Thoracic aorta (tissue), 2 donors: Measurements from ENCODE around the gene ANO4. TPM values are rescaled to one million over a fixed set of nuclear protein-coding genes. Genes with fewer than 3 reads are reported as not detected.

Experiments used
- ATAC-seq: fragments of 150-250 bp; one replicate; pipeline ENCODE4 v1.8.0; 2017; ENCODE audit warnings: low read depth; ENCODE audit not compliant: insufficient number of reproducible peaks, low FRiP score
- DNase-seq: peaks from one replicate; pipeline ENCODE4 v3.0.0-alpha.2; 2020; ENCODE audit warnings: low spot score
- H3K27ac ChIP-seq, 2 donors: fragments of 200-600 bp; sonication (generic); 1 replicate in 1 of 2; 2 replicates in 1 of 2; pipeline ENCODE4 v1.5.1; 2016; ENCODE audit warnings: mild to moderate bottlenecking in 2 of 2, moderate library complexity in 2 of 2
- H3K27me3 ChIP-seq: fragments of 200-600 bp; sonication (generic); replicated peaks from 2 replicates; pipeline ENCODE4 v1.6.0; 2016; ENCODE audit warnings: mild to moderate bottlenecking; ENCODE audit not compliant: insufficient read depth
- H3K36me3 ChIP-seq: fragments of 200-600 bp; sonication (generic); one replicate; pipeline ENCODE4 v1.5.1; 2016
- H3K4me1 ChIP-seq, 2 donors: fragments of 200-600 bp; sonication (generic); 1 replicate in 1 of 2; 2 replicates in 1 of 2; pipeline versions ENCODE4 v1.5.1 to v1.6.0; 2016; ENCODE audit warnings: low read depth in 2 of 2, mild to moderate bottlenecking in 1 of 2; ENCODE audit not compliant: control insufficient read depth in 1 of 2
- H3K4me3 ChIP-seq: fragments of 200-600 bp; sonication (generic); 2 replicates; pipeline ENCODE4 v1.5.1; 2016; ENCODE audit warnings: mild to moderate bottlenecking
- H3K9me3 ChIP-seq: fragments of 200-600 bp; sonication (generic); 2 replicates; pipeline ENCODE4 v1.5.1; 2016
- CTCF ChIP-seq: fragments of 200-600 bp; sonication (generic); IDR thresholded peaks from one replicate; pipeline ENCODE4 v1.5.1; 2019; ENCODE audit warnings: antibody characterized with exemption
- total RNA-seq, 2 donors: library from RNA; depleted of rRNA; stranded (reverse); fragments of >200 nt; gene quantifications; one replicate each; pipeline versions ENCODE4 v1.1.0 to v1.2.3, GENCODE V29; 2016

Gene ANO4
- total RNA-seq, 2 donors from 2014 or later: not detected

GRCh38 chr12:101027200-101027599 is 232.6 kb downstream of the ANO4 start:
- ATAC-seq (no peak), DNase-seq (no peak)
- no peak for TF ChIP-seq CTCF
- Histone ChIP-seq H3K4me3 (no peak overlapping the region), H3K36me3 (no peaks in the 10 kb centered on the region), H3K4me1 (no peaks in the 10 kb centered on the region), H3K27me3 (no peaks in the 10 kb centered on the region), H3K9me3 (no peaks in the 10 kb centered on the region), H3K27ac (no peak overlapping the region)

- no peaks in the 10 kb centered on the region for H3K36me3 ChIP-seq
- no peak for TF ChIP-seq CTCF
- no peaks in the 10 kb centered on the region for H3K27me3 ChIP-seq
- H3K4me1 ChIP-seq: no peaks in the 10 kb centered on the region
- H3K4me3 ChIP-seq: no peak overlapping the region
- H3K9me3 ChIP-seq: no peaks in the 10 kb centered on the region
- no peak for DNase-seq
- H3K27ac ChIP-seq: no peak overlapping the region
- no peak for ATAC-seq
Observed at GRCh38 chr12:101027816-101028215, 233.2 kb downstream of the ANO4 start.

- ATAC-seq: no peak
- Histone ChIP-seq H3K9me3 (no peaks in the 10 kb centered on the region), H3K4me1 (no peaks in the 10 kb centered on the region), H3K27ac (no peak overlapping the region), H3K27me3 (no peaks in the 10 kb centered on the region), H3K36me3 (no peaks in the 10 kb centered on the region), H3K4me3 (no peak overlapping the region)
- no peak for DNase-seq
- TF ChIP-seq CTCF: no peak
Observed at GRCh38 chr12:101038289-101038871, 243.8 kb downstream of the ANO4 start.

GRCh38 chr12:101039848-101040531 is 245.4 kb downstream of the ANO4 start:
- Histone ChIP-seq H3K9me3 (no peaks in the 10 kb centered on the region), H3K36me3 (no peaks in the 10 kb centered on the region), H3K27ac (no peak overlapping the region), H3K27me3 (no peaks in the 10 kb centered on the region), H3K4me3 (no peak overlapping the region), H3K4me1 (peaks cover 0 to 11% of the 10 kb centered on the region in 2 donors)
- no peak for DNase-seq
- ATAC-seq: no peak
- TF ChIP-seq CTCF: no peak

GRCh38 chr12:101040936-101041335 is 246.4 kb downstream of the ANO4 start:
- DNase-seq (no peak), ATAC-seq (no peak)
- H3K9me3 ChIP-seq: no peaks in the 10 kb centered on the region
- no peak overlapping the region for H3K27ac ChIP-seq
- no peaks in the 10 kb centered on the region for H3K36me3 ChIP-seq
- H3K4me3 ChIP-seq: no peak overlapping the region
- H3K4me1 ChIP-seq: peaks cover 0 to 18% of the 10 kb centered on the region in 2 donors
- TF ChIP-seq CTCF: no peak
- H3K27me3 ChIP-seq: no peaks in the 10 kb centered on the region
